B cell (primary cell): ENCODE results near the gene MYO9B. TPM values are rescaled to one million over a fixed set of nuclear protein-coding genes. Genes with fewer than 3 reads are reported as not detected.

Experiments
- ATAC-seq: fragments of 200-7000 bp; cut with Tn5 transposase; one replicate; pipeline ENCODE4 v1.10.0; 2021; ENCODE audit warnings: low read depth, mild to moderate bottlenecking, moderate number of reproducible peaks, moderate library complexity
- CTCF ChIA-PET: fragments of 350-600 bp; sonication (Branson Sonifier 250); formaldehyde crosslinking; loops from one replicate; lab custom pipeline; 2021; ENCODE audit warnings: antibody characterized with exemption, inconsistent platforms; lab: Charles Lee
- POLR2A ChIA-PET: fragments of 350-600 bp; sonication (Branson Sonifier 250); formaldehyde crosslinking; loops from one replicate; lab custom pipeline; 2021; ENCODE audit warnings: antibody characterized with exemption; lab: Charles Lee
- DNase-seq: peaks from one replicate; pipeline ENCODE4 v3.0.0; 2013
- H2AFZ ChIP-seq: 2 replicates; pipeline ENCODE4 v1.6.1; 2012; ENCODE audit warnings: mild to moderate bottlenecking, low read depth, low read length; ENCODE audit not compliant: insufficient read depth, poor library complexity, severe bottlenecking
- H3K27ac ChIP-seq, 2 donors: 1 replicate in 1 of 2; 2 replicates in 1 of 2; pipeline ENCODE4 v1.5.1; 2012 to 2013; ENCODE audit warnings: low read length in 2 of 2, mild to moderate bottlenecking in 2 of 2, moderate library complexity in 1 of 2
- H3K27me3 ChIP-seq, 4 experiments: fragments of 200-600 bp in 1 of 4; sonication (generic) in 1 of 4; replicated peaks in 1 of 4; 1 replicate in 2 of 4; 2 replicates in 2 of 4; pipeline versions ENCODE4 v1.6.1 to v1.7.0; 2013 to 2016; ENCODE audit warnings: low read length in 3 of 4, mild to moderate bottlenecking in 2 of 4, mixed read lengths in 1 of 4, moderate library complexity in 1 of 4; ENCODE audit not compliant: insufficient read depth in 4 of 4, control insufficient read depth in 3 of 4; ENCODE audit errors: control extremely low read depth in 1 of 4
- H3K36me3 ChIP-seq, 2 experiments: replicated peaks in 1 of 2; 1 replicate in 1 of 2; 2 replicates in 1 of 2; pipeline versions ENCODE4 v1.6.1 to v1.7.1; 2013; ENCODE audit warnings: low read length in 1 of 2; ENCODE audit not compliant: insufficient read depth in 2 of 2, control insufficient read depth in 1 of 2; ENCODE audit errors: control extremely low read depth in 1 of 2, extremely low read depth in 1 of 2
- H3K4me1 ChIP-seq, 2 donors: fragments of 200-600 bp in 1 of 2; sonication (generic) in 1 of 2; 1 replicate in 1 of 2; 2 replicates in 1 of 2; pipeline versions ENCODE4 v1.5.1 to v1.6.1; 2013 to 2017; ENCODE audit warnings: low read length in 2 of 2; ENCODE audit not compliant: control insufficient read depth in 2 of 2, insufficient read depth in 2 of 2
- H3K4me2 ChIP-seq: replicated peaks from 2 replicates; pipeline ENCODE3; 2012; ENCODE audit warnings: mild to moderate bottlenecking, low read depth, low read length; ENCODE audit not compliant: poor library complexity, severe bottlenecking
- H3K4me3 ChIP-seq, 5 experiments: fragments of 200-600 bp in 1 of 5; sonication (generic) in 1 of 5; 1 replicate in 3 of 5; 2 replicates in 2 of 5; pipeline versions ENCODE4 v1.5.1 to v1.7.0; 2011 to 2016; ENCODE audit warnings: low read length in 4 of 5, mild to moderate bottlenecking in 4 of 5, low read depth in 2 of 5, control low read depth in 1 of 5, moderate library complexity in 1 of 5; ENCODE audit not compliant: insufficient read depth in 1 of 5; ENCODE audit errors: control extremely low read depth in 1 of 5, extremely low read depth in 1 of 5
- H3K79me2 ChIP-seq: fragments of 200-600 bp; sonication (generic); one replicate; pipeline ENCODE4 v1.6.0; 2016; ENCODE audit warnings: low read length; ENCODE audit not compliant: control insufficient read depth, insufficient read depth
- H3K9ac ChIP-seq: fragments of 200-600 bp; sonication (generic); 2 replicates; pipeline ENCODE4 v1.6.1; 2017; ENCODE audit warnings: mild to moderate bottlenecking, low read length, moderate library complexity
- H3K9me3 ChIP-seq, 3 donors: one replicate each; pipeline versions ENCODE4 v1.6.1 to v1.7.1; 2013; ENCODE audit warnings: low read length in 2 of 3; ENCODE audit not compliant: control insufficient read depth in 2 of 3, insufficient read depth in 1 of 3; ENCODE audit errors: control extremely low read depth in 1 of 3
- H4K20me1 ChIP-seq: 2 replicates; pipeline ENCODE4 v1.6.0; 2012; ENCODE audit warnings: mild to moderate bottlenecking, low read length; ENCODE audit not compliant: insufficient read depth, control insufficient read depth, poor library complexity, severe bottlenecking
- H3K27ac Mint-ChIP-seq: one replicate; pipeline ENCODE4 v1.8.0; 2021; ENCODE audit warnings: mixed read lengths
- H3K27me3 Mint-ChIP-seq: one replicate; pipeline ENCODE4 v1.8.0; 2021; ENCODE audit warnings: mixed read lengths
- H3K4me1 Mint-ChIP-seq: one replicate; pipeline ENCODE4 v1.8.0; 2021; ENCODE audit warnings: mixed read lengths
- H3K4me3 Mint-ChIP-seq: one replicate; pipeline ENCODE4 v1.8.0; 2021; ENCODE audit warnings: mixed read lengths
- H3K9me3 Mint-ChIP-seq: one replicate; pipeline ENCODE4 v1.8.0; 2022; ENCODE audit warnings: mixed read lengths; ENCODE audit not compliant: insufficient read depth
- CTCF ChIP-seq: fragments of 200-600 bp; IDR thresholded peaks from one replicate; pipeline ENCODE4 v1.8.0; 2022; ENCODE audit warnings: antibody characterized with exemption, mild to moderate bottlenecking
- EZH2 ChIP-seq: IDR thresholded peaks from 2 replicates; pipeline ENCODE4 v1.6.1; 2012; ENCODE audit warnings: borderline replicate concordance, low read depth, mild to moderate bottlenecking, moderate library complexity, low read length; ENCODE audit not compliant: insufficient read depth, poor library complexity, severe bottlenecking
- WGBS: methylation state at CpG from one replicate; pipeline ENCODE4 v1.1.5; 2013; ENCODE audit warnings: missing lambda C conversion rate; ENCODE audit not compliant: insufficient coverage; 5-methylcytosine and 5-hydroxymethylcytosine counted together
- intact Hi-C: fragments of 100-400 bp; cut with micrococcal nuclease; formaldehyde crosslinking; loops from one replicate; pipeline ENCODE4 v1.10.0; 2022
- polyA plus RNA-seq: library from polyadenylated mRNA; depleted of rRNA; stranded (reverse); fragments of >200 nt; gene quantifications from 2 replicates; pipeline ENCODE4 v1.2.3, GENCODE V29; 2012
- total RNA-seq, 2 donors: library from RNA; stranded (reverse); fragments of 120-200 nt in 1 of 2; gene quantifications; 1 replicate in 1 of 2; 2 replicates in 1 of 2; pipeline versions ENCODE4 v1.2.3 to v1.2.4, GENCODE V29; 2013 to 2022

The MYO9B gene
- total and polyA plus RNA-seq, 2 donors (not counting 1 experiment from before 2014, with no cell fraction given): 256 to 273 TPM

- no peak for ATAC-seq
- peaks cover 78% of the 10 kb centered on the region for H3K4me1 Mint-ChIP-seq
- 81% methylated on average over 8 of the region's 17 CpGs for WGBS
- H3K36me3 ChIP-seq: peaks cover 0 to 47% of the 10 kb centered on the region in 2 experiments
- no peaks in the 10 kb centered on the region for H3K9me3 Mint-ChIP-seq
- ChIA-PET POLR2A (no interaction called here), CTCF (interaction anchor here (1.0 kb wide), 1 partner anchor 9 kb away, joined by 3 read pairs; no protein-coding TSS in a partner anchor)
- intact Hi-C loops: no loop called here
- peak overlapping the region; percentile 72 for H3K27ac Mint-ChIP-seq
- H3K27ac ChIP-seq: no peak overlapping the region
- H3K27me3 Mint-ChIP-seq: no peaks in the 10 kb centered on the region
- peaks cover 52 to 70% of the 10 kb centered on the region in 2 donors for H3K4me1 ChIP-seq
- peaks cover 85% of the 10 kb centered on the region for H3K79me2 ChIP-seq
- no peak overlapping the region for H3K4me2 ChIP-seq
- no peak overlapping the region for H2AFZ ChIP-seq
- H3K4me3 Mint-ChIP-seq: no peak overlapping the region
- peaks cover 0 to 9% (median 0%) of the 10 kb centered on the region in 3 donors for H3K9me3 ChIP-seq
- H3K4me3 ChIP-seq: no peak overlapping the region
- no peak for DNase-seq
- no peak for TF ChIP-seq CTCF
- no peak for TF ChIP-seq EZH2
- H3K27me3 ChIP-seq: no peaks in the 10 kb centered on the region
- peaks cover 45% of the 10 kb centered on the region for H4K20me1 ChIP-seq
- no peak overlapping the region for H3K9ac ChIP-seq
Measured at GRCh38 chr19:17113127-17113785, 37.7 kb downstream of the MYO9B start.

- Histone ChIP-seq H3K27ac (no peak overlapping the region), H3K4me1 (peaks cover 44 to 60% of the 10 kb centered on the region in 2 donors), H2AFZ (no peak overlapping the region), H3K4me2 (no peak overlapping the region), H3K27me3 (no peaks in the 10 kb centered on the region), H3K9me3 (peaks cover 0 to 9% (median 0%) of the 10 kb centered on the region in 3 donors), H4K20me1 (peaks cover 53% of the 10 kb centered on the region), H3K9ac (no peak overlapping the region), H3K4me3 (no peak overlapping the region), H3K79me2 (peaks cover 92% of the 10 kb centered on the region), H3K36me3 (peaks cover 1 to 49% of the 10 kb centered on the region in 2 experiments)
- Mint-ChIP-seq H3K27me3 (no peaks in the 10 kb centered on the region), H3K9me3 (no peaks in the 10 kb centered on the region), H3K4me1 (peaks cover 72% of the 10 kb centered on the region), H3K4me3 (no peak overlapping the region), H3K27ac (peak overlapping the region; percentile 37)
- DNase-seq: no peak
- ChIA-PET POLR2A (no interaction called here), CTCF (no interaction called here)
- no peak for ATAC-seq
- intact Hi-C loops: no loop called here
- over 99% methylated on average over 12 of the region's 12 CpGs for WGBS
- TF ChIP-seq EZH2 (no peak), CTCF (no peak)
Measured at GRCh38 chr19:17114414-17114831, 38.8 kb downstream of the MYO9B start.
